HuH-7.5 (cell line): ENCODE data around the gene ADAP1.
"Not testable (repeated sequence)": the region's sequence is repeated elsewhere in the genome, so short reads cannot be mapped to it uniquely, and the experiment has no call there.

Source experiments
- DNase-seq: peaks from one replicate; pipeline ENCODE4 v3.0.0; 2011; ENCODE audit warnings: low spot score

The ADAP1 gene

GRCh38 chr7:959271-959670 is 4.8 kb upstream of the ADAP1 start:
- DNase-seq, result no peak

- DNase-seq, result no peak
Observed at GRCh38 chr7:958221-959200, 4.0 kb upstream of the ADAP1 start.

- DNase-seq, result no peak
Observed at GRCh38 chr7:957418-958220, 3.1 kb upstream of the ADAP1 start.

GRCh38 chr7:956031-956430 is 1.6 kb upstream of the ADAP1 start:
- DNase-seq, result no peak

- DNase-seq, result peak; percentile 75
Observed at GRCh38 chr7:953547-954327, 743 bp downstream of the ADAP1 start.

GRCh38 chr7:952548-953441 is 1.7 kb downstream of the ADAP1 start:
- DNase-seq, result no peak

GRCh38 chr7:951881-952547 is 2.5 kb downstream of the ADAP1 start:
- DNase-seq, result no peak

GRCh38 chr7:949021-949934 is 5.2 kb downstream of the ADAP1 start:
- DNase-seq, result no peak

GRCh38 chr7:947391-948210 is 6.9 kb downstream of the ADAP1 start:
- DNase-seq, result no peak

- DNase-seq, result no peak
Observed at GRCh38 chr7:946256-946996, 8.1 kb downstream of the ADAP1 start.

GRCh38 chr7:945556-946255 is 8.8 kb downstream of the ADAP1 start:
- DNase-seq, result no peak

- DNase-seq, result no peak
Observed at GRCh38 chr7:945147-945555, 9.3 kb downstream of the ADAP1 start.

GRCh38 chr7:944744-945143 is 9.7 kb downstream of the ADAP1 start:
- DNase-seq, result no peak

- not testable (repeated sequence) for DNase-seq
Observed at GRCh38 chr7:943793-944192, 10.7 kb downstream of the ADAP1 start.

- DNase-seq, result no peak
Observed at GRCh38 chr7:940599-941408, 13.7 kb downstream of the ADAP1 start.

- no peak for DNase-seq
Observed at GRCh38 chr7:939843-940242, 14.6 kb downstream of the ADAP1 start.
